HG03520 (cell line): ENCODE measurements around the gene GDPD4.

ENCODE experiments used
- ATAC-seq: cut with Tn5 transposase; IDR thresholded peaks from one replicate; pipeline ENCODE4 v1.9.1; 2021; ENCODE audit warnings: mild to moderate bottlenecking, moderate library complexity; ENCODE audit not compliant: unreplicated experiment

The GDPD4 gene

DNA sequence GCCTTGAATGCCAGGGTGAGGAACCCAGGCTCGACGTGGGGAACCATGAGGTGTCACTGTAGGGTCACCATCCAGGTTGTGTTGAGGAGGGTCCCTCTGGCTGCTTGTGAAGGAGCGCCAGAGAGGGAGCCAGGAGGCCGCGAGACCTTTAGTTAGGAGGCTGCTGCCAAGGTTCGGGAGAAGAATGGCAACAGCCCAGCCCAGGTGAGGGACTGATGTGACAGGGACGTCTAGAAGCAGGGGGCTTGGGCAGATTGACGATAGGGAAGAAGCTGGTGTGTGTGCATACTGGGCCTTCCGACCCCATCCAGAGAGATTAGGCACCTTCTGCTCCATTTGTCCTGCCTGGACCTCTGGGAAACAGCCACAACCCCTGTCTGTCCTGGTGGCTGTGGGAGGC lies 124.5 kb downstream of the GDPD4 start:
- no peak for ATAC-seq

DNA sequence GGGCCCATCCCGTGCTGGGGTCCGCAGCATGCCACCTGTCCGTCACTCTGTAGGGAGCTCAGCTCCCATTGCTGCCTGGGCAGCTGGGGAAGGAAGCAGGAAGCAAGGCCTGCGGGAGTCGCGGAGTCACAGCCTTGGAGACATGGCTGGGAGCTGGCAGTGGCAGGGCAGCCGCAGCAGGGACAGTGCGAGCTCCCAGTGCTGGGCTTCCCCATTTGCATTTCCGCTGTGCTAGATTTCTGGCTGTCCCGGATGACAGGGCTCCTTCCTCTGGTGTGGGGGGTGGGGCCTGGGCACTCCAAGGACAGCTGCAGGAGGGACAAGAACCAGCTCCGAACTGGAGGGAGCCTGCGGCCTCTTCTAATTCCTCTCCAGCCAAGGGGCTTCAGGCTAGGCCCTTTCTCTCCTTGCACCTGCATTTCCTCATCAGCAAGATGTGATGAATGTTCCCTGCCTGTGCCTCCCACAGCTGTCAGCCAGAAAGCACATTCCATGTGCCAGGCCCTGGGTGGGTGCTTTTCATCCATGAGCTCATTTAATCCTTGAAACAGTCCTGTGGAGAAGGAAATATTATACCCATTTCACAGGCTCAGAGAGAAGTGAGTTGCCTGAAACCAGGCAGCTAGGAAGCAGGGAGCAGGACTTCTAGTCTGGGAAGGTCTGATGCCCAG lies 125.5 kb downstream of the GDPD4 start:
- no peak for ATAC-seq

GRCh38 chr11:77175021-77175842 lies 126.3 kb downstream of the GDPD4 start:
- no peak for ATAC-seq

DNA sequence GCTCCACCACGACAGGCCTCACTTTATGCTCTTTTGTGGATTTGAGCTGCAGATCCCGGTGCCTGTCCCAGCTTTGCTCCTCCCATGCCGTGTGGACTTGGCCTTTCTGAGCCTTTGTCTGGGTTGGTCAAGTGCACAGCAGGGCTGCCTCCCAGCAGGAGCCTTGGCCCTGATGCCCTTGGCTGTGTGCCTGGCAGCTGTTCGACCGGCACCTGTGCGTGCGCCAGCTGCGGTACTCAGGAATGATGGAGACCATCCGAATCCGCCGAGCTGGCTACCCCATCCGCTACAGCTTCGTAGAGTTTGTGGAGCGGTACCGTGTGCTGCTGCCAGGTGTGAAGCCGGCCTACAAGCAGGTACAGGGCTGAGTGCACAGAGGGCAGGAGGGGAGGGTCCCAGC lies 126.9 kb downstream of the GDPD4 start:
- ATAC-seq = no peak

GRCh38 chr11:77173494-77173893 lies 128.0 kb downstream of the GDPD4 start:
- no peak for ATAC-seq

- no peak for ATAC-seq
Measured at GRCh38 chr11:77172666-77172982, 128.9 kb downstream of the GDPD4 start.

- ATAC-seq = no peak
Measured at GRCh38 chr11:77171885-77172665, 129.4 kb downstream of the GDPD4 start.

- no peak for ATAC-seq
Measured at GRCh38 chr11:77171254-77171653, 130.2 kb downstream of the GDPD4 start.

DNA sequence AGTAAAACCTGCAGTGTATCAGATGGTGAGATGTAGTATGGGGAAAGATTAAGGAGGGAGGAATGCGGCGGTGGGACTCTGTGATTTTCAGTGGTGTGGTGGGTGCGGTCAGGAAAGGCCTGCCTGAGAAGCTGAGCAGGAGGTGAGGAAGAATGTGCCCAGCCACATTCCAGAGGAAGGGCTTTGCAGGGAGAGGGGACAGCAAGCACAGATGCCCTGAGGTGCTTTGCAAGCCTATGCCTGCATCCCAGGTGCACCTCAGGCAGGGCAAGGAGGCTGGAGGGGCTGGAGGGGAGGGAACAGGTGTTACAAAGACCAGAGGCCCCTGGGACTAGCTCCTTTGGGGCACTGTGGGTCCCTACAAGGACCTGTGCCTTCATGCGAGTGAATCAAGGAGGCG lies 131.4 kb downstream of the GDPD4 start:
- ATAC-seq = no peak

DNA sequence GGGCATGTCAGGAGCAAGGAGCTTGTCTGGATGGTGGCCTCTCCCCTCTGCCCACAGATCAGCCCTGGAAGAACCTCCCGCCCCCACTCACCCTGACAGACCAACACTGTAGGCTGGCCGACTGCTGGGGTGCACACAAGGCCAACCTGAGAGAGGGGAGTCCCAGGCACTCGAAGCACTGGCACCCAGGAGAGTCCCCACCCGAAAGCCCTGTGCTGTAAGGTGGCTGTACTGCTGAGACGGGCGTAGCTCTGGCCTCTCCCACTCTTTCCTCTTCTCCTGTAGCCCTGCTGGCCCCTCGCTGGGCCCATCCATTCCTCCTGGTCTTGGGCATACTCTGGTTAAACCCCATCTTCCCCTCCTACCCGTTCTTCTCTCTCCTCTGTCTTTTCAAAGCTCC lies 133.7 kb downstream of the GDPD4 start:
- ATAC-seq = no peak

GRCh38 chr11:77167111-77167626 lies 134.3 kb downstream of the GDPD4 start:
- ATAC-seq = no peak
